Endothelial cell of umbilical vein (primary cell): ENCODE measurements around the gene MGAM2. TPM values are rescaled to one million over a fixed set of nuclear protein-coding genes. Genes with fewer than 3 reads are reported as not detected.
"Not testable (repeated sequence)": the region's sequence is repeated elsewhere in the genome, so short reads cannot be mapped to it uniquely, and the experiment has no call there.

ENCODE experiments used
- BruUV-seq: library from RNA; stranded (reverse); fragments of 400-500 nt; replicated peaks from 2 replicates; lab custom pipeline; 2021; lab: Mats Ljungman, UMichigan
- CTCF ChIA-PET: fragments of 300-600, 350-600 bp; sonication (Branson Sonifier 250); formaldehyde crosslinking; loops from one replicate; lab custom pipeline; 2021; ENCODE audit warnings: antibody characterized with exemption, inconsistent platforms; lab: Charles Lee
- POLR2A ChIA-PET: fragments of 300-600, 350-600 bp; sonication (Branson Sonifier 250); formaldehyde crosslinking; loops from one replicate; lab custom pipeline; 2021; ENCODE audit warnings: antibody characterized with exemption, inconsistent platforms; lab: Charles Lee
- DNase-seq: peaks from one replicate; pipeline ENCODE4 v3.0.0-alpha.2; 2011; ENCODE audit warnings: low read depth, low spot score
- FAIRE-seq: peaks from 2 replicates; lab custom pipeline; 2011; peaks lifted over from hg19 to GRCh38; lab: Jason Lieb, UNC
- H2AFZ ChIP-seq: 2 replicates; pipeline ENCODE4 v1.6.0; 2012; ENCODE audit warnings: low read depth, low read length, control low read depth, inconsistent platforms
- H3K27ac ChIP-seq: 2 replicates; pipeline ENCODE4 v1.5.1; 2011; ENCODE audit warnings: low read depth, mild to moderate bottlenecking, control low read depth, low read length, moderate library complexity; ENCODE audit not compliant: insufficient read depth
- H3K27me3 ChIP-seq, 2 experiments: 2 replicates each; pipeline versions ENCODE4 v1.6.0 to v1.6.1; 2011; ENCODE audit warnings: low read length in 2 of 2, mixed read lengths in 1 of 2; ENCODE audit not compliant: control insufficient read depth in 2 of 2, insufficient read depth in 2 of 2
- H3K36me3 ChIP-seq, 2 experiments: 2 replicates in 1 of 2; 3 replicates in 1 of 2; pipeline ENCODE4 v1.5.1; 2011; ENCODE audit warnings: low read length in 2 of 2, mild to moderate bottlenecking in 1 of 2, moderate library complexity in 1 of 2; ENCODE audit not compliant: control insufficient read depth in 2 of 2, insufficient read depth in 2 of 2; ENCODE audit errors: extremely low read depth in 1 of 2
- H3K4me1 ChIP-seq: 3 replicates; pipeline ENCODE4 v1.5.1; 2011; ENCODE audit warnings: mild to moderate bottlenecking, low read length; ENCODE audit not compliant: control insufficient read depth, insufficient read depth; ENCODE audit errors: extremely low read depth
- H3K4me2 ChIP-seq: 2 replicates; pipeline ENCODE4 v1.6.1; 2011; ENCODE audit warnings: low read length, control low read depth, mixed read lengths; ENCODE audit not compliant: insufficient read depth
- H3K4me3 ChIP-seq, 3 experiments: fragments of 200-600 bp in 1 of 3; sonication (generic), shearing (Covaris generic) in 1 of 3; replicated peaks in 1 of 3; 2 replicates each; pipeline ENCODE4 v1.5.1; 2011 to 2016; ENCODE audit warnings: control low read depth in 3 of 3, low read length in 3 of 3, mild to moderate bottlenecking in 2 of 3, inconsistent platforms in 1 of 3, low read depth in 1 of 3, moderate library complexity in 1 of 3; ENCODE audit not compliant: insufficient read depth in 1 of 3
- H3K79me2 ChIP-seq: 2 replicates; pipeline ENCODE4 v1.6.0; 2012; ENCODE audit warnings: low read length, inconsistent platforms; ENCODE audit not compliant: control insufficient read depth, insufficient read depth
- H3K9ac ChIP-seq: replicated peaks from 2 replicates; pipeline ENCODE3; 2011; ENCODE audit warnings: low read length, control low read depth; ENCODE audit not compliant: insufficient read depth; ENCODE audit errors: extremely low read depth
- H3K9me1 ChIP-seq: replicated peaks from 3 replicates; pipeline ENCODE4 v1.6.0; 2011; ENCODE audit warnings: mild to moderate bottlenecking, low read length; ENCODE audit not compliant: control insufficient read depth, insufficient read depth; ENCODE audit errors: extremely low read depth
- H3K9me3 ChIP-seq: replicated peaks from 2 replicates; pipeline ENCODE4 v1.5.1; 2012; ENCODE audit warnings: low read length, inconsistent platforms; ENCODE audit not compliant: control insufficient read depth, insufficient read depth
- H4K20me1 ChIP-seq: replicated peaks from 2 replicates; pipeline ENCODE3; 2011; ENCODE audit warnings: mild to moderate bottlenecking, low read length; ENCODE audit not compliant: control insufficient read depth, insufficient read depth; ENCODE audit errors: extremely low read depth
- CTCF ChIP-seq, 2 donors: IDR thresholded peaks; 1 replicate in 1 of 2; 2 replicates in 1 of 2; pipeline ENCODE4 v1.5.1; 2011; ENCODE audit warnings: low read length in 2 of 2, mild to moderate bottlenecking in 2 of 2, moderate library complexity in 2 of 2, control low read depth in 1 of 2, inconsistent platforms in 1 of 2, low read depth in 1 of 2; ENCODE audit not compliant: insufficient read depth in 1 of 2; ENCODE audit errors: extremely low read depth in 1 of 2
- EZH2 ChIP-seq: IDR thresholded peaks from 2 replicates; pipeline ENCODE4 v1.6.1; 2012; ENCODE audit warnings: borderline replicate concordance, low read depth, mild to moderate bottlenecking, moderate library complexity, low read length, inconsistent platforms; ENCODE audit not compliant: severe bottlenecking
- GATA2 ChIP-seq: IDR thresholded peaks from 2 replicates; pipeline ENCODE4 v1.7.0; 2011; ENCODE audit warnings: low read depth, mild to moderate bottlenecking, moderate library complexity, mixed read lengths, low read length; ENCODE audit not compliant: insufficient read length, insufficient read depth
- JUN ChIP-seq: IDR thresholded peaks from 2 replicates; pipeline ENCODE4 v1.6.1; 2011; ENCODE audit warnings: borderline replicate concordance, low read depth; ENCODE audit not compliant: insufficient read length, insufficient read depth
- MAX ChIP-seq: IDR thresholded peaks from 2 replicates; pipeline ENCODE4 v1.6.1; 2011; ENCODE audit not compliant: insufficient read depth, insufficient read length
- MYC ChIP-seq: IDR thresholded peaks from one replicate; pipeline ENCODE4 v1.6.1; 2011; ENCODE audit warnings: mild to moderate bottlenecking, low read depth, low read length
- POLR2AphosphoS5 ChIP-seq: IDR thresholded peaks from 2 replicates; pipeline ENCODE4 v1.6.1; 2012; ENCODE audit warnings: low read depth, mild to moderate bottlenecking, control low read depth, low read length, moderate library complexity; ENCODE audit not compliant: insufficient read depth
- dilution Hi-C: fragments of 300-500 bp; cut with MboI; formaldehyde crosslinking; loops from one replicate; pipeline ENCODE4 v1.15.0; 2019; ENCODE audit warnings: low sequenced_read_pairs; ENCODE audit not compliant: extremely low pct_ligation_motif_present
- intact Hi-C: fragments of 100-400 bp; cut with micrococcal nuclease; formaldehyde crosslinking; loops from one replicate; pipeline ENCODE4 v1.10.0; 2022
- polyA plus RNA-seq, 4 experiments: library from polyadenylated mRNA; depleted of rRNA in 3 of 4; stranded (reverse) in 3 of 4; unstranded in 1 of 4; fragments of >200 nt; gene quantifications; 2 replicates each; pipeline versions ENCODE4 v1.2.1 to v1.2.3, GENCODE V29; 2011 to 2012; ENCODE audit warnings: missing spikeins in 1 of 4
- total RNA-seq: library from RNA; stranded (reverse); gene quantifications from 2 replicates; pipeline ENCODE4 v1.2.3, GENCODE V29; 2021

The MGAM2 gene
- total and polyA plus RNA-seq, 2 donors (not counting 3 experiments of a cell fraction or from before 2014, with no cell fraction given), result not detected

GRCh38 chr7:142098004-142098403 lies 13.5 kb upstream of the MGAM2 start:
- BruUV-seq, result no TSS peak

GRCh38 chr7:142099347-142099746 lies 12.2 kb upstream of the MGAM2 start:
- H3K27me3 ChIP-seq, DNase-seq, H2AFZ ChIP-seq, H3K36me3 ChIP-seq, H3K9me3 ChIP-seq, H3K4me3 ChIP-seq, BruUV-seq, H3K9ac ChIP-seq, CTCF ChIA-PET, H3K79me2 ChIP-seq, POLR2A ChIA-PET, H3K27ac ChIP-seq, H3K4me2 ChIP-seq, H4K20me1 ChIP-seq, dilution Hi-C loops, H3K4me1 ChIP-seq, FAIRE-seq, intact Hi-C loops, H3K9me1 ChIP-seq: not testable (repeated sequence)

More at GRCh38 chr7:142098004-142098403, 13.5 kb upstream of the MGAM2 start:
- Histone ChIP-seq H3K27ac (no peak overlapping the region), H3K4me3 (no peak overlapping the region), H3K4me1 (no peaks in the 10 kb centered on the region), H3K4me2 (no peak overlapping the region), H2AFZ (no peak overlapping the region), H4K20me1 (no peaks in the 10 kb centered on the region), H3K9me3 (no peaks in the 10 kb centered on the region), H3K9me1 (no peaks in the 10 kb centered on the region), H3K27me3 (no peaks in the 10 kb centered on the region), H3K36me3 (no peaks in the 10 kb centered on the region), H3K9ac (no peak overlapping the region), H3K79me2 (no peaks in the 10 kb centered on the region)
- dilution Hi-C loops (no loop called here), intact Hi-C loops (no loop called here)
- no peak for FAIRE-seq
- ChIA-PET CTCF (no interaction called here), POLR2A (no interaction called here)
- no peak for DNase-seq
- TF ChIP-seq GATA2 (no peak), CTCF (IDR thresholded peaks at IDR 0.05; ENCODE audit: extremely low read depth in 1 of 2, insufficient read depth in 1 of 2, low read depth in 1 of 2, low read length in 2 of 2) (no peak), MAX (no peak), MYC (no peak), JUN (no peak), POLR2AphosphoS5 (no peak), EZH2 (no peak)
